Effector memory CD8-positive, alpha-beta T cell (primary cell): ENCODE data around the gene PER2.

Experiments
- ATAC-seq: fragments of 150-1000 bp; cut with Tn5 transposase; replicated peaks from 2 replicates; pipeline ENCODE4 v1.10.0; 2021; ENCODE audit warnings: mild to moderate bottlenecking, moderate library complexity
- DNase-seq, 3 experiments: peaks; one replicate each; pipeline ENCODE4 v3.0.0; 2021
- H3K27ac Mint-ChIP-seq, 2 donors: one replicate each; pipeline ENCODE4 v1.8.0; 2022; ENCODE audit warnings: mild to moderate bottlenecking in 2 of 2, mixed read lengths in 2 of 2, moderate library complexity in 2 of 2
- H3K27me3 Mint-ChIP-seq, 2 donors: one replicate each; pipeline ENCODE4 v1.8.0; 2022; ENCODE audit warnings: mixed read lengths in 2 of 2
- H3K36me3 Mint-ChIP-seq: one replicate; pipeline ENCODE4 v1.8.0; 2022; ENCODE audit warnings: mild to moderate bottlenecking, moderate library complexity, mixed read lengths; ENCODE audit not compliant: insufficient read depth
- H3K4me1 Mint-ChIP-seq, 2 donors: one replicate each; pipeline ENCODE4 v1.8.0; 2022; ENCODE audit warnings: low read depth in 2 of 2, mixed read lengths in 2 of 2
- H3K4me3 Mint-ChIP-seq, 2 donors: one replicate each; pipeline ENCODE4 v1.8.0; 2022; ENCODE audit warnings: mild to moderate bottlenecking in 2 of 2, mixed read lengths in 2 of 2, moderate library complexity in 2 of 2
- H3K9me3 Mint-ChIP-seq, 2 donors: one replicate each; pipeline ENCODE4 v1.8.0; 2022; ENCODE audit warnings: mixed read lengths in 2 of 2

Gene PER2

GRCh38 chr2:238202326-238203093 is 85.9 kb downstream of the PER2 start:
- H3K27me3 Mint-ChIP-seq = no peaks in the 10 kb centered on the region
- peaks cover 38 to 47% of the 10 kb centered on the region in 2 donors for H3K4me1 Mint-ChIP-seq
- no peaks in the 10 kb centered on the region for H3K9me3 Mint-ChIP-seq
- DNase-seq (peak in 1 of 3 experiments; percentile 10), ATAC-seq (no peak)
- peak overlapping the region; percentile 85 for H3K4me3 Mint-ChIP-seq
- H3K27ac Mint-ChIP-seq = peak overlapping the region; percentile 90 to 91
- H3K36me3 Mint-ChIP-seq = peaks cover 11% of the 10 kb centered on the region
